Sigmoid colon (tissue), 7 donors: Measurements from ENCODE around the gene MRPS7. TPM values are rescaled to one million over a fixed set of nuclear protein-coding genes. Genes with fewer than 3 reads are reported as not detected.

Experiments used
- DNase-seq: peaks from one replicate; pipeline ENCODE4 v3.0.0-alpha.2; 2019
- H3K27ac ChIP-seq, 4 donors: fragments of 200-600 bp; sonication (generic); one replicate each; pipeline ENCODE4 v1.5.1; 2016 to 2019; ENCODE audit warnings: mild to moderate bottlenecking in 1 of 4
- H3K27me3 ChIP-seq, 3 donors: fragments of 200-600 bp; sonication (generic); one replicate each; pipeline ENCODE4 v1.5.1; 2019; ENCODE audit warnings: mild to moderate bottlenecking in 1 of 3
- H3K36me3 ChIP-seq, 4 donors: fragments of 200-600 bp; sonication (generic); one replicate each; pipeline ENCODE4 v1.5.1; 2016 to 2019
- H3K4me1 ChIP-seq, 4 donors: fragments of 200-600 bp; sonication (generic); one replicate each; pipeline ENCODE4 v1.5.1; 2017 to 2019
- H3K4me3 ChIP-seq, 4 donors: fragments of 200-600 bp; sonication (generic); one replicate each; pipeline ENCODE4 v1.5.1; 2017 to 2019; ENCODE audit warnings: mild to moderate bottlenecking in 2 of 4, moderate library complexity in 1 of 4
- H3K9me3 ChIP-seq, 4 donors: fragments of 200-600 bp in 3 of 4; sonication (generic) in 3 of 4; one replicate each; pipeline versions ENCODE4 v1.5.1 to v1.6.1; 2013 to 2019
- EP300 ChIP-seq, 4 donors: sonication (generic); formaldehyde crosslinking; IDR thresholded peaks; one replicate each; pipeline ENCODE4 v1.6.1; 2017; ENCODE audit warnings: antibody characterized with exemption in 4 of 4
- POLR2A ChIP-seq, 2 donors: fragments of 450-650 bp; IDR thresholded peaks; one replicate each; pipeline ENCODE4 v1.6.1; 2016; ENCODE audit warnings: antibody characterized with exemption in 2 of 2, mild to moderate bottlenecking in 2 of 2, moderate library complexity in 2 of 2
- POLR2AphosphoS5 ChIP-seq, 4 donors: sonication (generic); formaldehyde crosslinking; IDR thresholded peaks; one replicate each; pipeline ENCODE4 v1.6.1; 2017; ENCODE audit warnings: antibody characterized with exemption in 4 of 4
- WGBS, 2 donors: extraction: QIAGEN DNeasy Blood & Tissue Kit; methylation state at CpG; one replicate each; pipeline ENCODE4 v1.1.7; 2013; 5-methylcytosine and 5-hydroxymethylcytosine counted together
- intact Hi-C: fragments of 100-400 bp; cut with DNase I; formaldehyde crosslinking; loops from one replicate; pipeline ENCODE4 v1.15.1; 2023
- polyA plus RNA-seq, 3 donors: library from polyadenylated mRNA; stranded (reverse); fragments of 200-250 nt; gene quantifications; one replicate each; pipeline ENCODE4 v1.2.3, GENCODE V29; 2013
- total RNA-seq, 4 donors: library from RNA; depleted of rRNA; stranded (reverse); fragments of >200 nt; gene quantifications; one replicate each; pipeline ENCODE4 v1.1.0, GENCODE V29; 2016
- TF ChIP-seq, protein P1 (sequence below), 4 experiments: fragments of 450-650 bp in 3 of 4; fragments of 200-600 bp in 1 of 4; IDR thresholded peaks; one replicate each; pipeline ENCODE4 v1.5.1; 2016 to 2019; ENCODE audit warnings: antibody characterized with exemption in 4 of 4, mild to moderate bottlenecking in 3 of 4, moderate library complexity in 2 of 4
- donor health status: healthy with polysubstance abuse.
- donor health status: Bipolar disorder and iron deficiency.
- donor health status: healthy.

The MRPS7 gene
- total and polyA plus RNA-seq, 7 donors, result 26.6 to 96.4 (median 51.5) TPM

DNA sequence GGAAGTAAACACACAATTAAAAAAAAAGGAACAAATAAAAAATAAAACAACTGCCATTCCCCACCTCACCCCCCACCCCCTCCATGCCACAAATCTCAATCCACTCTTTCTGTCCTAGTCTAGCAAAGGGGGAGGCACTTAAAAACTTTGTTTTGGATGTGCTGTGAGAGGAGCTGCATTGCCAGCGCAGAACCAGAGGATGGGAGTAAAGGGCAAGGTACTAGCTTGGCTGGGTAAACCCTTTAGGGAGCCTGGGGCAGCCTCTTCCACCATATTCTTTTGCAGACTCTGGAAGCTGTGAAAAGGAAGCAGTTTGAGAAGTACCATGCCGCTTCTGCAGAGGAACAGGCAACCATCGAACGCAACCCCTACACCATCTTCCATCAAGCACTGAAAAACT, 1.4 kb downstream of the MRPS7 start:
- Histone ChIP-seq H3K36me3 (peaks cover 14 to 43% (median 25%) of the 10 kb centered on the region in 4 donors), H3K4me1 (peaks cover 0 to 34% (median 32%) of the 10 kb centered on the region in 4 donors), H3K4me3 (peak overlapping the region in 1 of 4 donors; percentile 93), H3K27ac (peak overlapping the region in 1 of 4 donors; percentile 96), H3K9me3 (no peaks in the 10 kb centered on the region), H3K27me3 (no peaks in the 10 kb centered on the region)
- DNase-seq, result no peak
- no peak for TF ChIP-seq POLR2AphosphoS5 (IDR thresholded peaks at IDR 0.05)
- no peak for TF ChIP-seq EP300 (IDR thresholded peaks at IDR 0.05)
- no peak for TF ChIP-seq POLR2A (IDR thresholded peaks at IDR 0.05)
- TF ChIP-seq, protein P1, sequence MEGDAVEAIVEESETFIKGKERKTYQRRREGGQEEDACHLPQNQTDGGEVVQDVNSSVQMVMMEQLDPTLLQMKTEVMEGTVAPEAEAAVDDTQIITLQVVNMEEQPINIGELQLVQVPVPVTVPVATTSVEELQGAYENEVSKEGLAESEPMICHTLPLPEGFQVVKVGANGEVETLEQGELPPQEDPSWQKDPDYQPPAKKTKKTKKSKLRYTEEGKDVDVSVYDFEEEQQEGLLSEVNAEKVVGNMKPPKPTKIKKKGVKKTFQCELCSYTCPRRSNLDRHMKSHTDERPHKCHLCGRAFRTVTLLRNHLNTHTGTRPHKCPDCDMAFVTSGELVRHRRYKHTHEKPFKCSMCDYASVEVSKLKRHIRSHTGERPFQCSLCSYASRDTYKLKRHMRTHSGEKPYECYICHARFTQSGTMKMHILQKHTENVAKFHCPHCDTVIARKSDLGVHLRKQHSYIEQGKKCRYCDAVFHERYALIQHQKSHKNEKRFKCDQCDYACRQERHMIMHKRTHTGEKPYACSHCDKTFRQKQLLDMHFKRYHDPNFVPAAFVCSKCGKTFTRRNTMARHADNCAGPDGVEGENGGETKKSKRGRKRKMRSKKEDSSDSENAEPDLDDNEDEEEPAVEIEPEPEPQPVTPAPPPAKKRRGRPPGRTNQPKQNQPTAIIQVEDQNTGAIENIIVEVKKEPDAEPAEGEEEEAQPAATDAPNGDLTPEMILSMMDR (IDR thresholded peaks at IDR 0.05), result no peak
- intact Hi-C loops, result no loop called here
- 94 to 99% methylated on average over 4 of the region's 4 CpGs for WGBS, 2 donors

DNA sequence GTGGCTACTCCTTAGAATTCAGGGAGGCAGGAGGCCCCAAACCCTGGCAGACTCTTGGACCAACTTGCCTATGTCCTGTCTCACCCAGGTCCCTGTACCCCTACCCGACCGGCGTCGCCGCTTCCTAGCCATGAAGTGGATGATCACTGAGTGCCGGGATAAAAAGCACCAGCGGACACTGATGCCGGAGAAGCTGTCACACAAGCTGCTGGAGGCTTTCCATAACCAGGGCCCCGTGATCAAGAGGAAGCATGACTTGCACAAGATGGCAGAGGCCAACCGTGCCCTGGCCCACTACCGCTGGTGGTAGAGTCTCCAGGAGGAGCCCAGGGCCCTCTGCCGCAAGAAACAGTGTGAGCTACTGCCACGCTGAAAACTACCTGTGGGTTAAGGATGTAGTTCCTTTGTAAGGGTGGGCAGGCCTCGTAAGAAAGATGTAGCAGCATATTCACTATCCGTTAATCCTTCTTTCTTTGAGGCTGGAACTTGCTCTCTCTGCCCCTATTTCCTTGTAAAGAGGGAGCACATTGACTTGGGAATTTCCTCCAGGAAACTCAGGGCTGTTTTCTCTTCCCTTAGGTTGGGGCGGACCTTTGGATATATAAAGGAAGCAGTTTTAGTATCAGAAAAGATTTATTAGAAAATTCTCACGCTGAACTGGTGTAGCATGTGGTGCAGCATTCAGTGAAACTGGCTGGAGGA, 4.1 kb downstream of the MRPS7 start:
- Histone ChIP-seq H3K4me1 (peaks cover 0 to 23% (median 19%) of the 10 kb centered on the region in 4 donors), H3K9me3 (no peaks in the 10 kb centered on the region), H3K36me3 (peaks cover 14 to 43% (median 25%) of the 10 kb centered on the region in 4 donors), H3K4me3 (no peak overlapping the region), H3K27ac (no peak overlapping the region), H3K27me3 (no peaks in the 10 kb centered on the region)
- intact Hi-C loops, result no loop called here
- no peak for DNase-seq
- whole genome bisulfite sequencing, 2 donors, result 90 to 91% methylated on average over 17 of the region's 17 CpGs
- TF ChIP-seq POLR2A (IDR thresholded peaks at IDR 0.05) (no peak), EP300 (IDR thresholded peaks at IDR 0.05) (no peak), POLR2AphosphoS5 (IDR thresholded peaks at IDR 0.05) (no peak)
- TF ChIP-seq, protein P1 (IDR thresholded peaks at IDR 0.05), result no peak

DNA sequence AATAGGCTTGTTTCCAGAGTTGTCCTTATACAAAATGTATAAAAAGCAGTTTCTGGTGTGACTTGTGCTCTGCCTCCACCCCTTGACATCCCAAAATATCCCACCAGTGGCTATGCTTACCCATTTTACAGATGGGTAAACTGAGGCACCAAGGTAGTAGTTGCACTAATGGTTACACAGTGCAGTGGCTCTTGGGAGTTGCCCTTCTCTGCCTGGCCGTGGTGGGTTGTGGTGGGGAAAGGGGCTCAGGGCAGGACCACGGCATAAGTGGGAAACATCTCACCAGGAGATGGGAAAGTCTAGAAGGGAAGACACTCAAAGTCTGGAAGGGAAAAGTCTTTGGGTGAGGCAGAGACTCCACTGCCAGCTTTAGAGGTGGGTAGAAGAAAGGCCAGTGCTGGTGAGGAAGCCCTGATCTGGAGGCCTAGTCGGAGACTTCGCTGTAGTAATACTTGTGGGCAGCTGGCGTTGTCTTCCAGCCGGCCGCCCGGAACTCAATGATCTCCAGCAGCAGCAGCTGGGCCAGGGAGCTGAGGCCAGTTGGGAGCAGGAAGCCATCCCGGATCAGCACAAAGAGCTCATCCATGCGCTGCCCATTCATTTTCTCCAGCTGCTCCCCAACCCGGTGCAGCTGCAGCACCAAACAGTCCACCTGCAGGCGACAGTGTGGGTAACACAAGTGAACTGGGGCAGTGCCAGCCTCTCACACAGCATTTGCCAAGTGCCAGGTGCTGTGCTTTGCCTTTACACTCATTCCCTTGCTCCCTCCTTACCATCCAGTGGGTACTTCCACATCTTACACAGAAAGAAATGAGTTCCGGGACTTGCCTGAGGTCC, 4.9 kb downstream of the MRPS7 start:
- 87 to 91% methylated on average over 13 of the region's 13 CpGs for WGBS, 2 donors
- TF ChIP-seq EP300 (IDR thresholded peaks at IDR 0.05) (no peak), POLR2A (IDR thresholded peaks at IDR 0.05) (no peak)
- TF ChIP-seq, protein P1 (IDR thresholded peaks at IDR 0.05), result no peak
- no peak overlapping the region for H3K27ac ChIP-seq
- H3K4me3 ChIP-seq, result no peak overlapping the region
- DNase-seq, result no peak
- intact Hi-C loops, result no loop called here
- H3K36me3 ChIP-seq, result peaks cover 14 to 43% (median 25%) of the 10 kb centered on the region in 4 donors
- H3K9me3 ChIP-seq, result no peaks in the 10 kb centered on the region
- H3K27me3 ChIP-seq, result no peaks in the 10 kb centered on the region
- peaks cover 0 to 23% (median 18%) of the 10 kb centered on the region in 4 donors for H3K4me1 ChIP-seq

DNA sequence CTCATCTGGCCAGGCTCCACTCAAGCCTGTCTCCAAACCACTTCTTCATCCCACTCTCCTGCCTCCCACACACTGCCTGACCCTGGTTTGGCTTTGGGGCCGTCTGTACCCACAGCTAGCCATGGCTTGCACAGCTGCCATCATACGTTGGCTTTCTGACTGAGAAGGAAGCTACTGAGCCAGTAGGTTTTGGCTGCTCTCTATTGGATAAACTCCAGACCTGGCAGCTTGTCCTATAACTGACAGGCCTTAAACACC, 5.4 kb downstream of the MRPS7 start:
- Histone ChIP-seq H3K36me3 (peaks cover 14 to 43% (median 25%) of the 10 kb centered on the region in 4 donors), H3K4me1 (peaks cover 0 to 28% (median 22%) of the 10 kb centered on the region in 4 donors), H3K27ac (no peak overlapping the region), H3K27me3 (no peaks in the 10 kb centered on the region), H3K9me3 (no peaks in the 10 kb centered on the region), H3K4me3 (no peak overlapping the region)
- WGBS, 2 donors, result 69% methylated on average over 2 of the region's 2 CpGs
- TF ChIP-seq EP300 (IDR thresholded peaks at IDR 0.05), result no peak
- TF ChIP-seq, protein P1 (IDR thresholded peaks at IDR 0.05), result no peak
- no peak for TF ChIP-seq POLR2AphosphoS5 (IDR thresholded peaks at IDR 0.05)
- no peak for TF ChIP-seq POLR2A (IDR thresholded peaks at IDR 0.05)
- intact Hi-C loops, result no loop called here
- DNase-seq, result no peak
